ENCODE measurements around the gene ZNRF3.

GRCh38 chr22:29092243-29092642 lies 208.9 kb downstream of the ZNRF3 start:
- TF ChIP-seq CTCF (IDR thresholded peaks at IDR 0.05; ENCODE audit: low read depth, low read length), result no peak
- no peak for TF ChIP-seq EZH2phosphoT487 (IDR thresholded peaks at IDR 0.05; ENCODE audit: low read depth)
